NCI-H1694 (cell line): ENCODE data around the gene CALCOCO1.
"Not testable (repeated sequence)": the region's sequence is repeated elsewhere in the genome, so short reads cannot be mapped to it uniquely, and the experiment has no call there.

ENCODE experiments used
- DNase-seq: peaks from one replicate; lab custom pipeline; 2025; lab: John Stamatoyannopoulos, UW

Gene CALCOCO1, protein sequence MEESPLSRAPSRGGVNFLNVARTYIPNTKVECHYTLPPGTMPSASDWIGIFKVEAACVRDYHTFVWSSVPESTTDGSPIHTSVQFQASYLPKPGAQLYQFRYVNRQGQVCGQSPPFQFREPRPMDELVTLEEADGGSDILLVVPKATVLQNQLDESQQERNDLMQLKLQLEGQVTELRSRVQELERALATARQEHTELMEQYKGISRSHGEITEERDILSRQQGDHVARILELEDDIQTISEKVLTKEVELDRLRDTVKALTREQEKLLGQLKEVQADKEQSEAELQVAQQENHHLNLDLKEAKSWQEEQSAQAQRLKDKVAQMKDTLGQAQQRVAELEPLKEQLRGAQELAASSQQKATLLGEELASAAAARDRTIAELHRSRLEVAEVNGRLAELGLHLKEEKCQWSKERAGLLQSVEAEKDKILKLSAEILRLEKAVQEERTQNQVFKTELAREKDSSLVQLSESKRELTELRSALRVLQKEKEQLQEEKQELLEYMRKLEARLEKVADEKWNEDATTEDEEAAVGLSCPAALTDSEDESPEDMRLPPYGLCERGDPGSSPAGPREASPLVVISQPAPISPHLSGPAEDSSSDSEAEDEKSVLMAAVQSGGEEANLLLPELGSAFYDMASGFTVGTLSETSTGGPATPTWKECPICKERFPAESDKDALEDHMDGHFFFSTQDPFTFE

DNA sequence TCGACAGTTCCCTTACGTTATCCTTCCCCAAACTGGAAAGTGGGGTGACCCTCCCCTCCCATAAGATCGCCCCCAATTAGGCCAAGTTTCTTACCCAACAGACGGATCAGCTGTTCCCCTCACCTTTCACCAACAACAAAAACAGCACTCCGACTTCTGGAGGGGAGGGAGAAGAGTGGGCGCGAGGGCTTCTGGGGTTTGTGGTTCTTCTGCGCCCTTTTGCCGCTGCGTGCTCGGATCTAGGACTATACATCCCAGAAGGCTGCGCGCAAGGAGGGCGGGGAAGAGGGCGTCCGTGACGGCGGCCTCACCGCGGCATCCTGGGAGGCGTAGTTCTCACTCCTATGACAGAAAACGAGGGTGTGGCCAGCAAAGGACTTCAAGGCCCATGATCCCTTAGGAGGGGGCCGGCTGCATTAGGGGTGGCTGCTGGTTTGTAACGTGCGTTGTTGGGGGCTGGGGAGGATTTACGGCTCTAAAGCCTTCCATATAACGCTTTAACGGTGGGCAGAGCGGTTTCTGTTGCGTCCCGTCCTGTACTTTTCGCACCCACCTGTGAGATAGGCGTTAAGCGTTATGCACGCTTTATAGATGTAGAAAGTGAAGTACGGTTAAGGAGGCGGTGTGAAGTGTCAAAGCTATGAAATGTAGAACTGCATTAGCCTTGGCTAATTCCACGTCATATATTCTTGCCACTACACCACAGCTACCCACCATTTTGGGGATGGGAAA, at the start of gene CALCOCO1:
Gene CALCOCO1, minus strand, starts transcription at position 143 of the 732 bp plus-strand sequence. CDS start 2,210 bp downstream, outside the sequence.
- DNase-seq, result peak; percentile 97

DNA sequence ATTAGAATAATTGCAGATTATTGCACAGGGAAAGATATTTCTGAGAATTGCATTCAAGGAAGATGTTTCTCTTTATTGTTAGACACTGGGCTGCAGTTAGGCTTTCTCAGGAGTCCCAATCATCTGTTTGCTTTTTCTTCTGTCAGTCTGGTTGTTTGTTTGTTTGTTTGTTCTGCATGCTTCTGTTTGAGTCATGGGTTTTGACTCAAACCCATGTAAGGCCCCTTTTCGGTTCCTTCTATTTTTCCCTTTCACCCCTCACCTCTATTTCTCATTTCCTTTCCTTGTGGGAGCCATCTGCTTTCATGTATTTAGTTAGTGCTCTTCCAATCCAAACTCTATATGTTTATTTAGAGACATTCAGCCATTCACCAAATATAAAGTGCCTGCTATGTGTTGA, 49.6 kb upstream of the CALCOCO1 start:
- no peak for DNase-seq

DNA sequence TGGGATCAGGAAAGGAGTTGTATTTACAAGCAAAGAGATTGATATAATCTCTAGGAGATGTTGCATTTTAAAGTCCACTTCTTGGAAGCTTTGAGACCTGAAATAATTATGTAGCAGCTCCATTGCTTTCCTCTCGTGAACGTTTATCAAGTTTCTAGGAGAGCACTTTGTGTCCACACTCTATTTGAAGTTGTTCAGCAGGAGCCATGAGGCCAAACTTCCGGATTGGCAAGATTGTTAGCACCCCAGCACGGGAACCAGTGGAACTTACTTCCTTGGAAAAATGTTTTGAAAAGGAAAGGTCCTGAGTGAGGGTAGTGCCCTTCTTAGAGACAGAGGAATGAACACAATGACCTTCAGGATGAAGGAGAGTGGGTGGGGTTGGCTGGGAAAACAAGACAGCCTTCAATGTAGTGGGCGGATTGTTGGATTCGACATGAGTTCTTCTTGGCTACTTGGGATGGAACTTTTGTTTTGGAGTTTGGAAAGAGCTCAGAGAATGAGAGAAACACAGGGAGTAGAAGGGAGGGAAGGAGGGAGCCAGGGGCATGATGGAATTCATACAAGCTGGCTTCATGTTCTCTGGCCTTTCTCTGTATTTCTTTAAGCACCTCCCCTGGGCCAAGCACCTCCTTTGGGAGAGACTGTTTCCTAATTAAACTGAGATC, 48.4 kb upstream of the CALCOCO1 start:
- DNase-seq, result no peak

DNA sequence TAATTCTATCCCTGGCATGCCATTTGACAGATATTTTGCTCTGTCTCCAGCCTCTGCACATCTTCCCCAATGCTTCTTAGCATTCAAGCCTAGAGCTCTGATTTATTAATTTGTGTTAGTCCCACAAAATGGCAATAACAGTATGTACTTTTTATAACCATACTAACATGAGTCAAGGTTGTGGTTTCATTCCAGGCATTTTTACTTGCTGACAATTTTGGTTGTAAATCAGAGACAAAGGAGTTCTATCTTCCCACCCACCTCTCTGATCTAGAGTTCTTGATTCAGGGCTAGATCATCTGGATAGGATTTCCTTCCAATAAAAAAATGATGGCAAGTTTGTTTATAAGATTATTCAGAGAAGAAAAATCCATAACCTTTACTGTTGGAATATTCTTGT, 43.0 kb upstream of the CALCOCO1 start:
- no peak for DNase-seq

DNA sequence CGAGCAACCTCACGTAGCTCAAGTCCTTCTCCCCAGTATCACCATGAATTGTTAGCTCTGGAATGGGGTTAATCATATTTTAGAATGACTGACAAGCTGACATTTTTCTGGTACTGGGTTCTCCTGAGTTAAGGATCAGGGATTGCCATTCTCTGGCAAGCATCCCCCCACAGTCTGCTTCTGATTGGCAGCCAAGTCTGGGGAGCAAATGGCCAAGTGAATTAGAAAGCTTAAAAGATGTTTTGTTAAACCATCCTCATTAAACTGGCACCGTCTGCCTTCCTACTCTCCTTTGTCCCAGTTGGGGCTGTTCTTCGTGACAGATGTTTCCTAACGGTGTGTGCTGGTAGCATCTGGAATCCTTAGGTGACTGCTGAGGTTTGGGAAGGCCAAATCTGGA, 41.7 kb upstream of the CALCOCO1 start:
- DNase-seq, result no peak

DNA sequence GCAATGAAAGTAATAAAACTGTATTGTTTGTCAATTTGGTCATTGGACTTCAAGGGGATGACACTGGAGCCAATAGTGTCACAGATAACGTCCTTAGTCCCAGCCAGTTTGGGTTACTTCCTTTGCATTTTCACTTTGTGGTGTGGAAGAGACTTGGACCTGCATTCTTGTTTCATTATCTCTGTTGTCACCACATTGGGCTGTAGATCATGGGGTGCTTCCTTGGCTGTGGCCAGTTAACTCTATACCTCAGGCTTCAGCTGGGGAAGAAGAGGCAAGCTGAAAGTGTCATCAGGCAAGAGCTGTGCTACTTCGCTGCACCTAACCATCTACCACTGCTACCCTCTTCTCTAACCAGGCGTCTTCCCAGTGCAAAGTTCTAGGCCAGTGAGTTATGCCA, 39.6 kb upstream of the CALCOCO1 start:
- no peak for DNase-seq

DNA sequence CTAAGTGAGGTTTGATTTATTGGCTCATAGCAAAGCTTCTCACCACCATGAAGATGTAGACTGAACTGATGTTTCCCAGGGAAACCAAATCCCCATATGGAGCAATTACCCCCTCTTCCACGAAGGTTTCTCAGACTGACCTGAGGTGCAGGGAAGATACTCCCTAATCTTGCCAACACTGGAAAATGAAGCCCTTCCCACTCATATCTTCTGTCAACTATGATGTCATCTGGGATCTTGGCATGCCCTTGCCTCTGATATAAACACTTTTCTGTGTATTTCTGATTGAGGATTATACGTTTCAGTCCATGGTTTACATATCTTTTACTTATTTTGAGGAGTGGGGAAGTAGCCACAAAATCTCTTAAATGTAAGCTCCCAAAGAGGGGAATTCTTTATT, 38.6 kb upstream of the CALCOCO1 start:
- no peak for DNase-seq

DNA sequence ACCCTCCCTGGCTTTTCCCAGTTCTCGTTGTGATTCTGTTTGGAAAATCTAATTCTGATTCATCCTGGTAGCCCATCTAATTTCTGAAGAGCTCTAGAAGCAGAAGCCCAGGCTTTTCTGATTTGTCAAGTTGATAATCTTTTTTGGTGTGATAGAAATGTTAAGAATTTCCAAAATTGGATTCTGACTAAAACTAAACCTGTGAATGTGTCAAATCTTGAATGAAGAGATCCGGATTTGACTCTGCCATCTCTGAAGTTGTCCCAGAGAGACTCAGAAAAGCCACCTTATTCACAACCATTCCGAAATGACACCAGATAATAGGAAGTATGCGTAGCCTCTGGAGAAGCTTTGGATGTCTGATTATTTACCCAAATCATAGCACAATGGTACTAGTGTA, 37.4 kb upstream of the CALCOCO1 start:
- no peak for DNase-seq

DNA sequence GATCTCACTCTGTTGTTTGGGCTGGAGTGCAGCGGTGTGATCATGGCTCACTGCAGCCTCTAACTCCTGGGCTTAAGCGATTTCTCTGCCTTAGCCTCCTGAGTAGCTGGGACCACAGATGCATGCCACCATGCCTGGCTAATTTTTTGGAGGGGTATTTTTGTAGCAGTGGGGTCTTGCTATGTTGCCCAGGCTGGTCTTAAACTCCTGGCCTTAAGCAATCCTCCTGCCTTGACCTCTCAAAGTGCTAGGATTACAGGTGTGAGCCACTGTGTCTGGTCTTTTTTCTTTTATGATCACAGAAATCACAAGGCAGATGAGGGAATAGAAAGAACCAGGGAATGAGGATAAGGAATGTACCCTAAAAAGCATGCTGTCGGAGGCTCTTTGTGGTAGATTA, 35.5 kb upstream of the CALCOCO1 start:
- not testable (repeated sequence) for DNase-seq

DNA sequence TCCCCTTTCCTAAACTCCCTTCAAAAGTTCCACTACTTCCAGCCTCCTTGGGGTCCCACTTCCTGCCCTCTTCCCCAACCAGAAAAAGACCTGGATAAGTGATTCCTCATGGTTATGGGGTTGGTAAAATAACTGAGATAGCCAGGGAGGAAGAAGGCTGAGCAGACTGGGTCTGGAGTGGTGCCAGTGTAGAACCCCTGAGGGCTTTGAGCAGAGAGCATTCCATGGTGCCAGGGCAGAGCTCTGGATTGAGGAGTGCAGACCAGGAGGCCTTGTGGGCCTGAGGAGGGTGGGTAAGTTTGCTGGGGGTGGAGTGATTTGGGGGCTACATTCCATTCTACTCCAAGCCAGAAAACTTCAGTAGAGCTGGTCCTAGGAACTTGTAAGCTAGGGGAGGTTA, 34.1 kb upstream of the CALCOCO1 start:
- no peak for DNase-seq

DNA sequence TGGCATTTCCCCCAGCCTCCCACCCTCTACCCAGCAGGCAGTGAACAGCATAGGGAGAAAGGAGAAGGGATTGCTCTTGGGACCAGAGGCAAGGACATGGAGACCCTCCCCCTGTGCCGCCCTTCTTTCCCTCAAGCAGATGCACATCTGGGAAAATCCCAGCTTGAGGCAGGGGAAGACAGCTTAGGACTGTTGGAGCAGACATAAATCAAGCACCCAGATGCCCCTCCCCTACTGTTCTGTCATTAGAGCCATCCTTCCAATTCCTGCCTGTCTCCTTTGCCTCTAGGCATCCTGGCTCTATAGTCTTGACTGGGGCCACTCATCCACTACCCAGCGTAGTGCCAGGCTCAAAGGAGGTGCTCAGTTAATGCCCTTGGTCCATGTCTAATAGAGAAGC, 32.0 kb upstream of the CALCOCO1 start:
- no peak for DNase-seq

DNA sequence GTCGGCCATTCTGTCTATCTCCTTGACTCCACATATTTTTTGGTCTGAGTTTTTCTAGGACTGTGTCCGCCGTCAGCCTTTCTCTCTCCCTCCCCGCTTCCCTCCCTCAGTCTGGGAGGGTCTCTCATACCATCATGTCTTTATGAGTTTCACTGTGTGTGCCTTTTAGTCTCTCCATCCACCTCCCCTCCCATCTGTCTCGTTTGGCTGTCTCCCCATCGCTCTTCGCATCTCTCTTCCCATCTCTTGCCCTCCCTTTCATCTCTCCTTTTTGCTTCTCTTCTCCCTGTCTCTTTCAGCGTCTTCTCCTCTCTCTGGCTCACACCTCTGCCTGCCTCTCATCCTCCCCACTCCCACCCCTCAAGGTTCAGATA, 31.5 kb upstream of the CALCOCO1 start:
- DNase-seq, result no peak

DNA sequence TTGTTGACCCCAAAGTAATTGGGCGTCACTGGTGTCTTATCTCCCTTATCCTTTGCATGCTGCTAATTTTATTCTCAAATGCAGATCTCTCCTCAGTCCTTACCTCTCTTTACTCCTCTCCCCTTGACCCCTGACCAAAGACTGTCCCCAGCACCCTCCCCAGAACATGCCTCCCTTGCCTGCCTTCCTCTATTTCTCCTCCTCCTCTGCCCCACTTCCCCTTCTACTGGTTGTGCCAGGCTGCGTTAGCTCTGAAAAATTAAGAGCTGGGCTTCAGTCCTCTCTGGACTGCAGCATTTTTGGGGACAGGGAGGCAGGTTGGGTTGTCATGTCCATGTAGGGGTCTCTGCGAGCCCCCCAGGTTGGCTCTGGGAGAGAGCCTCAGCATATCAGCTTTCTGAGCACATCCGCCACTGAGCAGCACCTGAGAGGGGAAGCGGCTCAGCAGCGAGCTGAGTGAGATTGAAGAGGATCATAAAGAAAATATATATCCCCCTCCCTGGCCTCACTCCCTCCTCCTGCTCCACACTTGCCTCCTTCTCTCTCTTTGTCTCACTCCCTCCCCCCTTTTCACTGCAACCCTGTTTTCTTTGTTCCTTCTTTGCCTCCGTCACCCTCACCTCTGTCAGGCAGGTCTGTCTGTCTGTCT, 31.0 kb upstream of the CALCOCO1 start:
- DNase-seq, result no peak

DNA sequence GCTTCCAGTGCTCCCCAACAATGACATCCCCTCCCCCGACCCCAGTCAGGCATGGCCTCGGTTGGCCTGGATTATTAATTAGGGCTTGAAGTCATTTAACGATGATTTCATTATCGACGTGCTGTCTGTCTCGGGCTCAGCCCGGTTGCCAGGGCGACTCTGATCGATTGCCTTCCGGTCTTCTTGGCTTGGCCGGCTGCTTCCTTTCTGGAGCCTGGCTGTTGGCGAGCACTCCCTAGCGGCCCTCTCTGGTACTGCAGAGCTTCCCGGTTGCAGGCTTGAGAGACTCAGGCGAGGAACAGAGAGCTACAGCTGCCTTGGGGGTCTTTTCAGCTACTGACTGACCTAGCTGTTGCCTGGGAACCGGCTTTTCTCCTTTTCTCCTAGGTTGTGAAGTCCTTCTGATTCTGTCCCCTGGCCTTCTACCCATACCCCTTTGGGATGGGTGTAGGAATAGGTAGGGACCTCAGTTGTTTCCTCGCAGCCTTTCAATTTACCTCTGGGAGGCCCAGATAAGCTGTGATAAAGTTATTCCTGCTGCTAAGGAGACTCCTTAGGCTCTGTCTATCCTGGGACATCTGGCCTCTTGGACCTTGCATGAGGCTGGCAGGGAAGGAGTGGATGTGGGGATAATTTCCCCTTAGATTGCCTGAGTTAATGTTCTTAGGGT, 30.0 kb upstream of the CALCOCO1 start:
- DNase-seq, result peak; percentile 57

DNA sequence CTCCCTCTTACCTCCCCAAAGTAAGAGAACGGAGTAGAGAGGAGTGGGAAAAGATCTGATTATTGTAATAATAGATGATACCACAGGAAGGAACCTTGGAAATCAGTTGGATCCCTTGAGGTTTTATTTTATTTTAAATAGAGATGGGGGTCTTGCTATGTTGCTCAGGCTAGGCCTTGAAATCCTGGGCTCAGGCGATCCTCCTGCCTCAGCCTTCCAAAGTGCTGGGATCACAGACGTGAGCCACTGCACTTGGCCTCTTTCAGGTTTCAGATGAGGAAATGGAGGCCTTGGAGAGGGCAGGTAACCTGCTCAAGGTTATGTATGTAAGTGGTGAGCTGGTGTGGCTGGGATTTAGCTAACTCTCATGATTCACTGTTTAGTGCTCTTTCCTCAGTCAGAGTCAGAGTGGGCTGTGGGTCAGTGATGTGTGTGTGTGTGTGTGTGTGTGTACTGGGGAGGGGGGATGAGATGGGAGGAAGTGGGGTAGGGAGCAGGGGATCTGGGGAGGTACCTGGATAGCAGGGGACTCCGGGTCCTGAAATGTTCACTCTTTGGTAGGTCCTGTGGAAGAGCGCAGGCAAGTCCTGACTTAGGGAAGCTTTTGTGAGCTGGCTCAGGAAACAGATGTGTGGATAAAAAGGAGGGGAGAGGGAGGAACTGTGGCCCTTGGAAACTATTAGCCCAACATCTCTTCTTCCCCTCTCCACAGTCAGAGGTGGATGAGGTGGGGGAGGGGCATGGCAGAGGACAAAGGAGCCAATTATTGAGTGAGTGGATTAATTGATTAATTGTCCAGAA, 29.2 kb upstream of the CALCOCO1 start:
- no peak for DNase-seq

DNA sequence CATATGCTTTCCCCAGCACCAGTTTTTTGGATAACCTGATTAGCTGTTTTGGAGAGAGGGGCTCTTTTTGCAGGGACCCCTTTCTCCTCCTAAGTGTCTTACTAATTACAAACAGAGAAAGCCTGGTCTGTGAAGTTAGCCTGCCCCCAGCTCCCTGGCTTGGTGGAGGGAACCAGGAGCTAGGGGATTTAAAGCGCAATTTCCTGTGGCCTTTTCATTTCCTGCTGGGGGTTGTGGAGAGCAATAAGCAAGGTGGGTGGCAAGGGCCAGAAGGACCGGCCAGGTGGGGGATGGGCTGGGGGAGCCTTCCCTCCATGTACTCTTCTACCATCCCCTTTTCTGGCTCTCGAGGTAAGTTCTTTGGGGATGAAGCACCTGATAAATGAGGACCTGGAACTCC, 28.6 kb upstream of the CALCOCO1 start:
- no peak for DNase-seq

DNA sequence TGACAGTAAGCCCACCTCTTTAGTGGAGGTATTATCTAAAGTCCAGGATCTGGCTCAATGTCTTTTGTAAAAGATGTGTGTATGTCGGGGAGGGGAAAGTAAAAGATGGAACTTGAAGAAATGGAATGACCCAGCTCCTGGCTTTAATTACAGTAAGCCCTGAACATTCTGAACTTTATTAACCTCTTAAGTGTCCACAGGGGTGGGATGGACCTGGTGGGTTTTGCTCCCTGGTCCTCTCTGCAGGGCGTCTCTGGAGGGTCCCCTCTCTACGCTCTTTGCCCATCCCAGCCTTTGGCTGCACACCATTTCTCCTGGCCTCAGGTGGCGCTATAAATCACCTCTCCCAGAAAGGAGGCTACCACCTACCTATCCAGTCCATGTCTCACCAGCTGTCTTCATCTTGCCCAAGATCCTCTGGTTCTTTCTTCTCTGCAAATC, 28.2 kb upstream of the CALCOCO1 start:
- no peak for DNase-seq

DNA sequence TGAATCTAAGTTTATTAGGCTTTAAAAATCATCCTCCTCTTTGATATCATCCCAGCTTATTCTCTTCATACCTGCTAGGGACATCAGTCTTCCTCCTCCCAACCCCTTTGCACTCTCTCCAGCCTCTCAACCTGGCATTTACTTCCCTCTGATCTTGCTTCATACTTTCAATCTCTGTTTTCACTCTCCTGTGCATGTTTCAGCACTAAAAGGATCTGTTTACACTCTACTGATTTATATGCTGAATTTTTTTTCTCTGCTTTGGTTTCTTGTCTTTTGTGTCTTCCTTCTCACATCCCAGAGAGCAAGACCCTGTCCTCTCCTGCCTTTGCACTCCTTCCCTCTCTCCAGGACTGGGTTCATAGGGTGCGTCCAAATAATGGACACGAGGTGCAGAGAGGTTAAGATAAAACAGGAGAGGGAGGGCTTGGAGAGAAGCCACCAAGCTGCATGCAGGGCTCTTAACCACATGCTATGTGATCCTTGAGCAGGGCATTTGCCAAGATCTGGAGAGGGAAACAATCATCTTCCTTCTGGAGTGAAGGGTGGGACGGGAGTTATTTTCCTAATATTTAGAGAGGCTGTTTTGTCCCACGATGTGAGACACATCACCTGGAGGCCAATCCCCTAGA, 27.5 kb upstream of the CALCOCO1 start:
- no peak for DNase-seq

DNA sequence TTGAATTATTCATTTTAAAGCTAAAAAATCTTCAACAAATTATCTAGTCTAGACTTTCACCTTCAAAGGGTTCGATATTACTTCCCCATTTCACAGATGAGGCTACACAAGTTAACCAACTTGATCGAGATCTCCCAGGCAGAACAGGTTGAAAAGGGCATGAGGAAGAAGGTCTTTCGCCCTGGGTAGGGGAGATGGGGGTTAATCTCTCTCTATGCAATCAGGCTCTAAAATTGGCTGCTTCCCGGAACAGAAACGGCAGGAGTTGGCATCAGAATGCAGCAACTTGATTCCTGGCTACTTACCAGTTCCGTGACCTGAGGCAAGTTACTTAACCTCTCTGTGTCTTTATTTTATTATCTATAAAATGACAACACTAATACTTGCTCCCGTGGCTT, 26.9 kb upstream of the CALCOCO1 start:
- peak; percentile 7 for DNase-seq

DNA sequence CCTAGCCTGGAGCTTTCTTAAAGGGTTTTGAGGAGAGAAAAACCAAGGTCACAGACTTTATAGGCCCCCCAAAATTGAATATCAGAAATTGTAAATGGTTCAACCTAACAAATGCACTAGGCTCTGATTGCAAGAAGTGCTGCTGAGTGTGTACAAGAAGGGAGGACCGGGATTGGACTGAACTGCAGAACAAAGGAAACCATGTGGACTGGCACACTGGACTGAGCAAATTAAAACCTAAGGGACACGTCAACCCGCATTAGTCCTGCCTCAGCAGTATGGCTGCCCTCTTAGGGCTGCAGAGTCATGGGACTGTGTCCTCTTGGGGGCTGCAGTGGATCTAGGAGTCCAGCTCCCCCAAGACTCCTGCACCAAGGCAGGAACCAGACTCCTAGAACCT, 25.4 kb upstream of the CALCOCO1 start:
- DNase-seq, result no peak
